Measurements from ENCODE around the gene PCDHB6. TPM values are rescaled to one million over a fixed set of nuclear protein-coding genes. Genes with fewer than 3 reads are reported as not detected.

The PCDHB6 gene
- 0.65 and 0.97 TPM in 2 replicates for total RNA-seq

GRCh38 chr5:141149812-141150211 lies at the start of gene PCDHB6:
PCDHB6 (plus strand) TSS chr5:141150057; CDS start chr5:141150258, 201 bp downstream.

GRCh38 chr5:141100243-141100805 lies 49.5 kb upstream of the PCDHB6 start, which contains the start of gene PCDHB3:
PCDHB3 (plus strand) TSS chr5:141100473; CDS start chr5:141100650, 177 bp downstream.

GRCh38 chr5:141121563-141121962 lies 28.3 kb upstream of the PCDHB6 start, which contains the start of gene PCDHB4:
PCDHB4 (plus strand) TSS chr5:141121818; CDS start chr5:141121999, 181 bp downstream.

GRCh38 chr5:141135030-141135717 lies 14.7 kb upstream of the PCDHB6 start, which contains the start of gene PCDHB5:
PCDHB5 (plus strand) TSS chr5:141135206; CDS start chr5:141135435, 229 bp downstream.

GRCh38 chr5:141172381-141173204 lies 22.7 kb downstream of the PCDHB6 start, which contains the start of gene PCDHB7:
PCDHB7 (plus strand) TSS chr5:141172644; CDS start chr5:141172836, 192 bp downstream.

GRCh38 chr5:141177577-141178191 lies 27.8 kb downstream of the PCDHB6 start, which contains the start of gene PCDHB8:
PCDHB8 (plus strand) TSS chr5:141177790; CDS start chr5:141178035, 245 bp downstream.

GRCh38 chr5:141182248-141182647 lies 32.4 kb downstream of the PCDHB6 start, which contains the start of gene PCDHB16:
PCDHB16 (plus strand) TSS chr5:141182387; CDS start chr5:141182560, 173 bp downstream.

GRCh38 chr5:141186897-141187512 lies 37.1 kb downstream of the PCDHB6 start, which contains the start of gene PCDHB9:
PCDHB9 (plus strand) TSS chr5:141187161; CDS start chr5:141187319, 158 bp downstream.

GRCh38 chr5:141192110-141192725 lies 42.4 kb downstream of the PCDHB6 start, which contains the start of gene PCDHB10:
PCDHB10 (plus strand) TSS chr5:141192353; CDS start chr5:141192553, 200 bp downstream.

GRCh38 chr5:141199359-141200235 lies 49.7 kb downstream of the PCDHB6 start, which contains the start of gene PCDHB11:
PCDHB11 (plus strand) TSS chr5:141199627; CDS start chr5:141199775, 148 bp downstream.

Other genes with a start within 250 kb of the PCDHB6 start
- under 0.01 and 0.13 TPM in 2 replicates for gene PCDHAC1, start 223.8 kb upstream of the PCDHB6 start, total RNA-seq
- 0.13 and 0.22 TPM in 2 replicates for gene PCDHAC2, start 183.6 kb upstream of the PCDHB6 start, total RNA-seq
- under 0.01 TPM in 1 of 2 replicates, not detected in the other for gene PCDHB1, start 98.7 kb upstream of the PCDHB6 start, total RNA-seq
- 3.9 and 4.2 TPM in 2 replicates for gene PCDHB2, start 55.4 kb upstream of the PCDHB6 start, total RNA-seq
- 0.97 and 1.0 TPM in 2 replicates for gene PCDHB3, start 49.6 kb upstream of the PCDHB6 start, total RNA-seq
- 1.8 and 2.1 TPM in 2 replicates for gene PCDHB4, start 28.2 kb upstream of the PCDHB6 start, total RNA-seq
- gene PCDHB5, start 14.9 kb upstream of the PCDHB6 start, total RNA-seq: 2.9 and 3.6 TPM in 2 replicates
- 2.0 and 2.5 TPM in 2 replicates for gene PCDHB7, start 22.6 kb downstream of the PCDHB6 start, total RNA-seq
- gene PCDHB8, start 27.7 kb downstream of the PCDHB6 start, total RNA-seq: 0.52 and 1.1 TPM in 2 replicates
- gene PCDHB16, start 32.3 kb downstream of the PCDHB6 start, total RNA-seq: 3.1 and 4.4 TPM in 2 replicates
- gene PCDHB9, start 37.1 kb downstream of the PCDHB6 start, total RNA-seq: 0.91 and 2.3 TPM in 2 replicates
- 2.2 and 2.5 TPM in 2 replicates for gene PCDHB10, start 42.3 kb downstream of the PCDHB6 start, total RNA-seq
- 1.4 and 1.7 TPM in 2 replicates for gene PCDHB11, start 49.6 kb downstream of the PCDHB6 start, total RNA-seq
- 1.0 and 1.3 TPM in 2 replicates for gene PCDHB12, start 58.7 kb downstream of the PCDHB6 start, total RNA-seq
- 2.7 and 4.0 TPM in 2 replicates for gene PCDHB13, start 63.9 kb downstream of the PCDHB6 start, total RNA-seq
- gene PCDHB14, start 73.3 kb downstream of the PCDHB6 start, total RNA-seq: 3.8 and 4.4 TPM in 2 replicates
- 1.7 and 1.9 TPM in 2 replicates for gene PCDHB15, start 95.3 kb downstream of the PCDHB6 start, total RNA-seq
- 0.32 and 0.39 TPM in 2 replicates for gene SLC25A2, start 154.0 kb downstream of the PCDHB6 start, total RNA-seq
- 61.7 and 84.2 TPM in 2 replicates for gene TAF7, start 170.7 kb downstream of the PCDHB6 start, total RNA-seq
- 1.4 and 1.9 TPM in 2 replicates for gene PCDHGA1, start 180.5 kb downstream of the PCDHB6 start, total RNA-seq
- gene PCDHGA2, start 188.7 kb downstream of the PCDHB6 start, total RNA-seq: 4.7 and 4.9 TPM in 2 replicates
- 3.7 and 6.2 TPM in 2 replicates for gene PCDHGA3, start 193.8 kb downstream of the PCDHB6 start, total RNA-seq
- gene PCDHGB1, start 200.0 kb downstream of the PCDHB6 start, total RNA-seq: 4.1 and 6.1 TPM in 2 replicates
- 6.7 and 8.9 TPM in 2 replicates for gene PCDHGA4, start 205.0 kb downstream of the PCDHB6 start, total RNA-seq
- 6.5 and 6.8 TPM in 2 replicates for gene PCDHGB2, start 209.9 kb downstream of the PCDHB6 start, total RNA-seq
- gene PCDHGA5, start 214.1 kb downstream of the PCDHB6 start, total RNA-seq: 5.6 and 6.5 TPM in 2 replicates
- 8.4 and 8.6 TPM in 2 replicates for gene PCDHGB3, start 220.2 kb downstream of the PCDHB6 start, total RNA-seq
- gene PCDHGA6, start 223.8 kb downstream of the PCDHB6 start, total RNA-seq: 7.8 and 10.4 TPM in 2 replicates
- 9.0 and 10.6 TPM in 2 replicates for gene PCDHGA7, start 232.7 kb downstream of the PCDHB6 start, total RNA-seq
- 24.4 and 26.2 TPM in 2 replicates for gene PCDHGB4, start 237.6 kb downstream of the PCDHB6 start, total RNA-seq
- gene PCDHGA8, start 242.6 kb downstream of the PCDHB6 start, total RNA-seq: 5.6 and 5.7 TPM in 2 replicates
- gene PCDHGB5, start 247.9 kb downstream of the PCDHB6 start, total RNA-seq: 27.7 and 35.0 TPM in 2 replicates

All from articular chondrocyte of knee joint (primary cell).